Kidney (tissue), 14 donors: ENCODE measurements around the gene MTERF4. TPM values are rescaled to one million over a fixed set of nuclear protein-coding genes. Genes with fewer than 3 reads are reported as not detected.

Experiments
- DNase-seq, 5 donors: peaks; one replicate each; pipeline ENCODE4 v3.0.0-alpha.2; 2013 to 2020
- FAIRE-seq: peaks from 2 replicates; lab custom pipeline; 2012; peaks lifted over from hg19 to GRCh38; lab: Jason Lieb, UNC
- H3K27ac ChIP-seq, 2 donors: one replicate each; pipeline ENCODE4 v1.7.0; 2013; ENCODE audit warnings: low read depth in 2 of 2, low read length in 2 of 2, inconsistent platforms in 1 of 2
- H3K27me3 ChIP-seq: one replicate; pipeline ENCODE4 v1.7.1; 2013; ENCODE audit warnings: low read length, inconsistent platforms; ENCODE audit not compliant: control insufficient read depth, insufficient read depth
- H3K36me3 ChIP-seq, 3 donors: one replicate each; pipeline versions ENCODE4 v1.7.0 to v1.7.1; 2013; ENCODE audit warnings: low read length in 3 of 3, control low read depth in 1 of 3, inconsistent platforms in 1 of 3; ENCODE audit not compliant: insufficient read depth in 3 of 3, control insufficient read depth in 2 of 3
- H3K4me1 ChIP-seq, 3 donors: one replicate each; pipeline versions ENCODE4 v1.7.0 to v1.7.1; 2013; ENCODE audit warnings: low read length in 3 of 3, inconsistent platforms in 1 of 3, low read depth in 1 of 3; ENCODE audit not compliant: control insufficient read depth in 2 of 3, insufficient read depth in 2 of 3
- H3K4me3 ChIP-seq, 3 donors: one replicate each; pipeline versions ENCODE4 v1.7.0 to v1.8.1; 2013; ENCODE audit warnings: low read length in 3 of 3, control low read depth in 1 of 3, inconsistent platforms in 1 of 3
- H3K9ac ChIP-seq, 3 donors: one replicate each; pipeline versions ENCODE4 v1.7.0 to v1.7.1; 2013; ENCODE audit warnings: low read length in 3 of 3, control low read depth in 1 of 3, inconsistent platforms in 1 of 3
- H3K9me3 ChIP-seq, 3 donors: one replicate each; pipeline versions ENCODE4 v1.7.0 to v1.7.1; 2013; ENCODE audit warnings: low read length in 3 of 3, control low read depth in 1 of 3, inconsistent platforms in 1 of 3; ENCODE audit not compliant: control insufficient read depth in 2 of 3, insufficient read depth in 1 of 3
- CTCF ChIP-seq: IDR thresholded peaks from 3 replicates; pipeline ENCODE4 v1.5.1; 2012; ENCODE audit warnings: mild to moderate bottlenecking, moderate library complexity, borderline replicate concordance; ENCODE audit not compliant: insufficient read depth; ENCODE audit errors: extremely low read depth
- intact Hi-C: fragments of 100-400 bp; cut with DNase I; formaldehyde crosslinking; loops from one replicate; pipeline ENCODE4 v1.11.1; 2022
- polyA plus RNA-seq: library from polyadenylated mRNA; stranded (reverse); fragments of 350-450 nt; fragmentation: Illumina TruSeq; extraction: RNeasy Lipid Tissue Mini Kit (QIAGEN cat#74804); gene quantifications from one replicate; pipeline ENCODE4 v1.2.3, GENCODE V29; 2014; ENCODE audit warnings: low read depth, low replicate concordance; ENCODE audit not compliant: insufficient read depth
- total RNA-seq: library from RNA; stranded (reverse); fragmentation: NEBNext Ultra II Directional; extraction: Animal tissue kit (Norgen Biotek cat#: 25700); gene quantifications from one replicate; pipeline ENCODE4 v1.2.1, GENCODE V29; 2021
- donor health status: control.
- donor health status: control.
- donor health status: control.
- donor health status: control.
- donor health status: control.
- donor health status: DM: yes; HTN: yes; CAD: no.
- donor health status: Normal renal cell carcinoma (clear cell type).

Gene MTERF4
- total and polyA plus RNA-seq, 2 donors from 2014 or later, result 24.3 to 41.5 TPM

- intact Hi-C loops, result no loop called here
- Histone ChIP-seq H3K9me3 (no peaks in the 10 kb centered on the region), H3K36me3 (no peaks in the 10 kb centered on the region), H3K4me3 (no peak overlapping the region), H3K27ac (no peak overlapping the region), H3K4me1 (peaks cover 0 to 4% (median 0%) of the 10 kb centered on the region in 3 donors), H3K9ac (no peak overlapping the region), H3K27me3 (no peaks in the 10 kb centered on the region)
- FAIRE-seq (no peak), DNase-seq (peak in 1 of 5 donors; percentile 59)
- TF ChIP-seq CTCF, result no peak
Measured at GRCh38 chr2:241134711-241135110, 32.6 kb upstream of the MTERF4 start.

DNA sequence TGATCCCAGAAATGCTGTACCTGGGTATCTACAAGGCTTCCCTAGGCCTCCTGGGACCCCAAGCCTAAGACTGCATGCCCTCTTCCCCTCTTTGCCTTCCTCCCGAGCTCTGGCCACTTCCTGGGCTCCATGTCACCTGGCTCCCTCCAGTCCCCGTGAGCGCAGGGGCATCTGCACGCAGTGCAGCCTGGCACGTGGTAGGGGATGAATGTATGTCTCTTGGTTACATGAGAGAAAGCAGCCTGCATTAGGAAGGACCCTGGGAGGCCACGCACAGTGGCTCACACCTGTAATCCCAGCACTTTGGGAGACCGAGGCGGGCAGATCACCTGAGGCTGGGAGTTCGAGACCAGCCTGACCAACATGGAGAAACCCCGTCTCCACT is 31.3 kb upstream of the MTERF4 start:
- no peak overlapping the region for H3K9ac ChIP-seq
- FAIRE-seq (no peak), DNase-seq (peak in 1 of 5 donors; percentile 29)
- no peak overlapping the region for H3K27ac ChIP-seq
- peaks cover 0 to 4% (median 0%) of the 10 kb centered on the region in 3 donors for H3K4me1 ChIP-seq
- no peaks in the 10 kb centered on the region for H3K27me3 ChIP-seq
- no peak overlapping the region for H3K4me3 ChIP-seq
- no peaks in the 10 kb centered on the region for H3K36me3 ChIP-seq
- intact Hi-C loops, result no loop called here
- no peaks in the 10 kb centered on the region for H3K9me3 ChIP-seq
- no peak for TF ChIP-seq CTCF

DNA sequence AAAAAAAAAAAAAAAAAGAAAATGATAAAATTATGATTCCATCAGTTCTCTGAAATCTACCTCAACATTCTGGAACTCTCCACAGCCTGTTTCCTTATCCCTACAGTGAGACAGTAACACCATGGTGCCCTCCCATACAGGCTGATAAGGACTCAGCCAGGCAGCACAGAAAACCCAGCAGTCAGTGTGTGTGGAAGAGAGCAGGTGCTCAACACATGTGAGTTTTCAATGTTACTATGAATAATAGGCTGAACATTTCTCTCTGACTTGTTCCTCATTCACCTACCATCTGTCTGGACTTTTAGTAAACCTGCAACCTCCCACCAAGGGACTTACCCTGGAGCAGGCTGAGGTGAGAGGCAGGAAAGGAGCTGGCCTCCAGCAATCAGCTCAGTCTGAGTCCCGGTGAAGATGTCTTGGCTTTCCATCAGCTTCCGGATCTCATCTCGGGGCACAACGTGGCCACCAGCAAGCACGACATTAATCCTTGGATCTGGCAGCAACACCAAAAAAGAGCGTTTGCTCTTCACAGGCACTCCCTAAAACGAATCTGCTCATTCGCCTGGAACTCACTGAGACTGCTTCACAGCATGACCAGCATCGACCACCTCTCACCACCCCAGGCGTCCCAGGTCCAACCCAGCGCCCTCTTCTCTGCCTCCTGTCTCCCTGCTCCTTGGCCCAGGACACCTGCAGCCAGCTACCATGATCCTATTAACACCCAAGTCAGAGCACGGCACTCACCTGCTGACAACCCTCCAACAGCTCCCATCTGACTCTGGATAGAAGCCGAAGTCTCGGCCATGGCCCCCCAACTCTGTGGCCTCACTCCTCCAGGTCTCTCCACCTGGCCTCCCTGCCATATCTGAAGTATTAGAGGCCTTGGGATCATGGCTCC is 30.7 kb upstream of the MTERF4 start:
- Histone ChIP-seq H3K27me3 (no peaks in the 10 kb centered on the region), H3K27ac (no peak overlapping the region), H3K4me1 (peaks cover 0 to 4% (median 0%) of the 10 kb centered on the region in 3 donors), H3K9ac (no peak overlapping the region), H3K36me3 (no peaks in the 10 kb centered on the region), H3K9me3 (no peaks in the 10 kb centered on the region), H3K4me3 (no peak overlapping the region)
- no peak for TF ChIP-seq CTCF
- DNase-seq (peak in 1 of 5 donors; percentile 48), FAIRE-seq (no peak)
- intact Hi-C loops, result no loop called here
